Muscle of back (tissue), 13 donors: ENCODE results near the gene CALML6. TPM values are rescaled to one million over a fixed set of nuclear protein-coding genes. Genes with fewer than 3 reads are reported as not detected.
A peak's percentile ranks its signal among the peaks of the same experiment; 100 is the strongest.
"Not testable (repeated sequence)": the region's sequence is repeated elsewhere in the genome, so short reads cannot be mapped to it uniquely, and the experiment has no call there.

Experiments
- DNase-seq, 3 donors: peaks; one replicate each; pipeline versions ENCODE4 v3.0.0 to v3.0.0-alpha.2; 2013
- long read RNA-seq, 9 donors: transcript quantifications; one replicate each; lab custom pipeline, GENCODE V29; 2026
- polyA plus RNA-seq, 10 donors: library from polyadenylated mRNA; unstranded; fragments of 120-200 nt; gene quantifications; one replicate each; pipeline ENCODE4 v1.2.1, GENCODE V29; 2013; ENCODE audit not compliant: insufficient read length in 10 of 10

Gene CALML6, protein sequence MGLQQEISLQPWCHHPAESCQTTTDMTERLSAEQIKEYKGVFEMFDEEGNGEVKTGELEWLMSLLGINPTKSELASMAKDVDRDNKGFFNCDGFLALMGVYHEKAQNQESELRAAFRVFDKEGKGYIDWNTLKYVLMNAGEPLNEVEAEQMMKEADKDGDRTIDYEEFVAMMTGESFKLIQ
- 100 to 1,000 TPM; 107 to 289 (median 184) TPM for polyA plus RNA-seq
- long read RNA-seq, donor 1, transcript CALML6-201 (6 exons, 1,101 nt) = major isoform, 26 of 194 reads
- long read RNA-seq, donor 1, transcript CALML6-202 (5 exons, 769 nt) = minor isoform, 21 of 194 reads
- long read RNA-seq, donor 1, transcript CALML6-204 (3 exons, 1,882 nt) = minor isoform, 12 of 194 reads
- long read RNA-seq, donor 1, partial matches to known transcripts = 135 of 194 reads
- long read RNA-seq, donor 1, other reads (novel, unspliced or antisense) = 0 of 194 reads
- long read RNA-seq, donor 2, transcript CALML6-201 (6 exons, 1,101 nt) = major isoform, 15 of 140 reads
- long read RNA-seq, donor 2, transcript CALML6-204 (3 exons, 1,882 nt) = minor isoform, 11 of 140 reads
- long read RNA-seq, donor 2, transcript CALML6-202 (5 exons, 769 nt) = minor isoform, 10 of 140 reads
- long read RNA-seq, donor 2, partial matches to known transcripts = 104 of 140 reads
- long read RNA-seq, donor 2, other reads (novel, unspliced or antisense) = 0 of 140 reads
- long read RNA-seq, donor 3 = 0 reads
- long read RNA-seq, donor 4, transcript CALML6-204 (3 exons, 1,882 nt) = minor isoform, 9 of 74 reads
- long read RNA-seq, donor 4, transcript CALML6-202 (5 exons, 769 nt) = minor isoform, 8 of 74 reads
- long read RNA-seq, donor 4, transcript CALML6-201 (6 exons, 1,101 nt) = major isoform, 10 of 74 reads
- long read RNA-seq, donor 4, partial matches to known transcripts = 47 of 74 reads
- long read RNA-seq, donor 4, other reads (novel, unspliced or antisense) = 0 of 74 reads
- long read RNA-seq, donor 5, transcript CALML6-204 (3 exons, 1,882 nt) = minor isoform, 8 of 117 reads
- long read RNA-seq, donor 5, transcript CALML6-202 (5 exons, 769 nt) = minor isoform, 21 of 117 reads
- long read RNA-seq, donor 5, transcript CALML6-201 (6 exons, 1,101 nt) = major isoform, 22 of 117 reads
- long read RNA-seq, donor 5, partial matches to known transcripts = 66 of 117 reads
- long read RNA-seq, donor 5, other reads (novel, unspliced or antisense) = 0 of 117 reads
- long read RNA-seq, donor 6, transcript CALML6-204 (3 exons, 1,882 nt) = minor isoform, 7 of 165 reads
- long read RNA-seq, donor 6, transcript CALML6-201 (6 exons, 1,101 nt) = minor isoform, 16 of 165 reads
- long read RNA-seq, donor 6, transcript CALML6-202 (5 exons, 769 nt) = major isoform, 17 of 165 reads
- long read RNA-seq, donor 6, partial matches to known transcripts = 125 of 165 reads
- long read RNA-seq, donor 6, other reads (novel, unspliced or antisense) = 0 of 165 reads
- long read RNA-seq, donor 7, partial matches to known transcripts = 53 of 60 reads
- long read RNA-seq, donor 7, other reads (novel, unspliced or antisense) = 0 of 60 reads
- long read RNA-seq, donor 8, transcript CALML6-201 (6 exons, 1,101 nt) = major isoform, 7 of 52 reads
- long read RNA-seq, donor 8, partial matches to known transcripts = 38 of 52 reads
- long read RNA-seq, donor 8, other reads (novel, unspliced or antisense) = 0 of 52 reads
- long read RNA-seq, donor 9, transcript CALML6-201 (6 exons, 1,101 nt) = major isoform, 5 of 18 reads
- long read RNA-seq, donor 9, partial matches to known transcripts = 13 of 18 reads
- long read RNA-seq, donor 9, other reads (novel, unspliced or antisense) = 0 of 18 reads

DNA sequence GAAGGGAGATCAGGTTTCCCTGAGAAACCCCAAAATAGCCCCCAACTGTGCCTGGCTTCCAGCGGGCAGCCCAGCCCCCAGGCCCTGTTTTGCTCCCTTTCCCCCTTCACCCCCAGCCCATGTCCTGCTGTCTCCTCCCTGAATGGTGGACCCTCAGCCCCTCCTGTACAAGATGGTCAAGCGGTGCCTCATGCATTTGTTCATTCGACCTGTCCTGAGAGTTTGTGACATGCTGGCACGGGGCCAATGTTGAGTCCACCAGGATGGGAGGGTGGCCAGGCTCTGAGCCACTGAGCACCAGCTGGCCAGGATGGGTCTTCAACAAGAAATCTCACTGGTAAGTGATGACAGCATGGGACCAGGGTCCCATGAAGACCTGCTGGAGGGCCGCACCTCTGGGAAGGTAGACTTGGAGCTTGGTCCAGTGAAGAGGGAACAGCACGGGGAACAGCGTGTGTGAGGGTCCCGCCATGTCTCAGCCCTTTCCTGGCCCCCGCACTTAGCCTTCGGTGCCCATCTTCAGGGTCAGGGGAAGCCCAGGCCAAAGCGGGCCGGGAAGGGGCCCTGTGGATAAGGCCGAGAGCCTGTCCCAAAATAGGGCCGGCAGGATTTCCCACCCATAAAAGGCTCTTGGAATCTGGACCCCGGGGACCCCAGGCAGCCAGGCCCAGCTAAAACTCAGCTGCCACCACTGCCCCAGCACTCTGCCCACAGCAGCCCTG lies at the start of gene CALML6:
Gene CALML6, plus strand, starts transcription at position 290 of the 722 bp plus-strand sequence. Its CDS starts 21 bp downstream, at position 311.
- peak in 1 of 3 donors; percentile 41 for DNase-seq

DNA sequence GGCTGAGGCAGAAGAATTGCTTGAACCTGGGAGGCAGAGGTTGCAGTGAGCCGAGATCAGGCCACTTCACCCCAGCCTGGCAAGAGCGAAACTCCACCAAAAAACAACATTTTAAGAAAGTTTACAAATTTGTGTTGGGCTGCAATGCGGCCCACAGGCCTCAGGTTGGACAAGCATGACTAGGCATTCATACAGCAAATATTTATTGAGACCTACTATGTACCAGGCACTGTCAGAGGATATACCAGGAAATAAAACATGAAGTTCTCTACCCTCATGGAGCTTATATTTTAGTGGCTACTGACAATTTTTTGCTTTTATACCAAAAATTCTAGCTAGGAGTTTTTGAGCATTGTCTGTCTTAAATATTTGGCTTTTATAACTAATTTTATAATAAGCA lies 47.9 kb upstream of the CALML6 start:
- no peak for DNase-seq

DNA sequence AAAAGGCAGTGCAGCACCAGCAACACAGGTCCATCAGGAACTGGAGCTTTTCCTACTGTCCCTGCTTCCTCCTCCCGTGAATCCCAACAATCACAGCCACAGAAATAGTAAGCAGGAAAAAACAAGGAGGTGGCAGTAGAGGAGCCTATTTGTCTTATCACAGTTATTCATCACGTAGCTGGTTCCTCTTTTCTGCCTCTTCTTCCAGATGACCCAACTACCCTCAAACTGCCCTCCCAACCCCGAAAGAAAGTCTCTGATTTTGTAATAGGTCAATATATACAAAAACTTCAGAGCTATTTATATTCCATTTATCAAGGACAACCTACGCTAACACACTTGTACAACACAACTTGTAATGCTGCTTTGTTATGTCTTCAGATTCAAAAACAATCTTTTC lies 45.6 kb upstream of the CALML6 start:
- DNase-seq = no peak

DNA sequence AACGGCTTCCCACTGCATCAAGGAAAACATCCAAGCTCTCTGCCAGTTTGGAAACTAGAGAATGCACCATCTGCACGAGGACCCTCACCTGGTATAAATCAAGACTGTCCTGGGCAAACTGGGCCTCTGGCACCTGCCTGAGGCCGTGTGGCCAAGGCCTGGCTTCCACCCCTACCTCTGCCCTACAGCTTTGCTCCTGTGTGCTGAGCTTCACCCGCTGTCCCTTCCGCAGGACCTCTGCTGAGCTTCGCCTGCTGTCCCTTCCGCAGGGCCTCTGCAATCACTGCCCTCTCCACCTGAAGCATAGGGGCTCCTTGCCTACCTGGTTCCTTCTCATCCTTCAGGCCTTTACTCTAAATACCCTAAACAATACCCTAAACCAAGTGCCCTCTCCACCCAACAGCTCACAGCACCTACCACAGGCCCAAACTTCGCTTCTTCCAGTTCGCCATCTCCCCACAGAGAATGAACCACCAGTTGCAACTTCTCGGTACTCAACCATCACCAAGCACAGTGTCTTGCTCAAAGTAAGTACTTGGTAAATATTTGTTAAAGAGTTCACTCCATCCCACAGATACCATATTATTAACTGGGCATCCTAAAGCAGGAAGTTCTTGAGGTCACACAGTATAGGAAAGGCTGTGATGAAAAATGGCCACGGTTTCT lies 42.6 kb upstream of the CALML6 start:
- no peak for DNase-seq

DNA sequence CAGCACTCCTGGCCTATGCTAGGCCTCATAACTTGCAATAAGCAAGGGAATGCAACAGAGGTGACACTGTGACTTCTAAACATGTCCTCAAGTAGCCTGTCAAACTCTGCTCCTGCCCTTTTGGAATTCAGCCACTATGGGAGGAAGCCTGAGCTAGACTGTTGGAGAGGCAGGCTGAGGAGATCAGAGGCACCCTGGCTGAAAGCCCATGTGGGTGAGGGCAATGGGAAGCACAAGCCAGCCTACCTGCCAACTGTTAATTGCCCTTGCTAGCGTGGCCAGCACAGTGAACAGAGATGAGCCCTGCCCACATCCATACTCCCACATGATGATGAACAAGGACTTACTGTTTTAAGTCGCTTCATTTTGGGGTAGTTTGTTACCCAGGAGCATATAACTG lies 41.9 kb upstream of the CALML6 start:
- DNase-seq = no peak

DNA sequence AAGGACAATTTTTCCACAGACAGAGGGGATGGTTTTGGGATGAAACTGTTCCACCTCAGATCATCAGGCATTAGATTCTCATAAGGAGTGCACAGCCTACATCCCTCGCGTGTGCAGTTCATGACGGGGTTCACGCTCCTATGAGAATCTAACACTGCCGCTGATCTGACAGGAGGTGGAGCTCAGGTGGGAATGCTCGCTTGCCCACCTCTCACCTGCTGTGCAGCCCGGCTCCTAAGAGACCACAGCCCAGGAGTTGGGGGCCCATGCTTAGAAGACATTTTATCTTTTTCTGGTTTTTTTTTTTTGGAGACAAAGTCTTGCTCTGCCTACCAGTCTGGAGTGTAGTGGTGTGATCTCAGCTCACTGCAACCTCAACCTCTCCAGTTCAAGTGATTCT lies 40.2 kb upstream of the CALML6 start:
- no peak for DNase-seq

DNA sequence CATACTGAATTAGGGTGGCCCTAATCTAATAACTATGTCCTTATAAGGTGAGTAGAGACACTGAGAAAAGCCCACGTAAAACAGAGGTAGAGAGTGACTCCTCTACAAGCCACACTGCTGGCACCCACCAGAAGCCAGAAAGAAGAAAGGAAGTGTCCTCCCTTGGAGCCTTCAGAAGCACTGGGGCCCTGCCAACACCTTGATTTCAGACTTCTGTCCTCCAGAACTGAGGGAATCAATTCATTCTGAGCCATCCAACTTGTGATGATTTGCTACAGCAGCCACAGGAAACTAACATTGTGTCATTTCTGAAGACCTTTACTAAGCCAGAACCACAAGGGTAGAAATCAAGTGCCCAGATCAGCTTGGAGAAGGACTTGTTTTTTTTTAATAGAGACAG lies 39.1 kb upstream of the CALML6 start:
- DNase-seq = no peak

DNA sequence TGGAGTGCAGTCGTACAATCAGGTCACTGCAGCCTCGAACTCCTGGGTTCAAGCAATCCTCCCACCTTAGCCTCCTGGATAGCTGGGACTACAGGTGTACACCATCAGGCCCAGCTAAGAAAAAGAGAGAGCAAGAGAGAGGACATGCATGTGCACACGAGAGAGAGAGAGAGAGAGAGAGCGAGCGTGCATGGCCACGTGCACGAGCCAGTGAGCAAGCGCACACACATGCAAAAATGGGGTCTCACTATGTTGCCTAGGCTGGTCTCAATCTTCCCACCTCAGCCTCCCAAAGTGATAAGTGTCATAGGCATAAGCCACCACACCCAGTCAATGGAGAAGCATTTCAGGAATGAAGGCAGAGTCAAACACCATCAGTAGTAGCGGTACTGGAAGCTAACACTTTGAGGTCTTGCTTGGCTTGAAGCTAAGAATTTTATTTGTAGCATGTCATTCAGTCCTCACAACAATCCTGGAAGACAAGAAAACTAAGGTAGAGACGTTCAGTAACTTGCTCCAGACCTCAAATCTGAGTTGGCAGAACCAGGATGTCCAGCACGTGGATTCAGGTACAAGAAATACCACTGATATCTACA lies 38.6 kb upstream of the CALML6 start:
- DNase-seq = no peak

DNA sequence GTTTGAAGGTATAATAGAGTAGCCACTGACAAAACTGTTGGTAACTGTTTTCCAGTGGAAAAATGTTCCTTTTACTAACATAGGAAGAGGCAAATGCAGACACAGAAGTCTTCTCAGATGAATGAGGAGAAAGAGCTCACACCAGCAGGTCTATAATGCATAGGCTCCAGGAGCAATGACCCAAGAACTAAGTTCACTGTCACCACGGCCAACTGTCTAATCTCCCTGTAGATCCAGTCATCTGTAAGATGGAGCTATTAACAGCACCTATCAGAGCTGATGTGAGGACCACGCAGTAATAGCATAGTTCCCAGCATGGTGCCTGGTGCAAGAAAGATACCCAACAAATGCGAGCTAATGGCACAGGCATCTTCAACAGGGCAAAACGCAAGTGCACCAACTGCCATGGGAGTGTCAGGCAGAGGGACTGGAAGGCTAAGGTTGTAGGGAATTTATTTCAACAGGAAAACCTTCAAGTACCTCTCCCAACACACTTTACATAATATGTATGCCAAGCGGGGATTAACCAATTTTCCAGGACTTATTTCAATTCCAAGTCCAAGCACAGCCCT lies 37.1 kb upstream of the CALML6 start:
- no peak for DNase-seq

DNA sequence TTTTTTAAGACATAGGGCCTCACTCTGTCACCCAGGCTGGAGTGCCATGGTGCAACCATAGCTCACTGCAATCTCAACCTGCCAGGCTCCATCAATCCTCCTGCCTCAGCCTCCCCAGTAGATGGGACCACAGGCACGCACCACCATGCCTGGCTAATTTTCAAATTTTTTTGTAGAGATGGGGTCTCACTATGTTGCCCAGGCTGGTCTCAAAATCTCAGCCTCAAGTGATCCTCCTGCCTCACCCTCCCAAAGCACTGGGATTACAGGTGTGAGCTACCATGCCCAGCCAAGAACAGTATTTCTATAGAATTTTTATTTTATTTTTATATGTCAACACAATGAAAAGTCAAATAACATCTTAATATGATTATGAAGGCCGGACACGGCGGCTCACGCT lies 35.1 kb upstream of the CALML6 start:
- no peak for DNase-seq

DNA sequence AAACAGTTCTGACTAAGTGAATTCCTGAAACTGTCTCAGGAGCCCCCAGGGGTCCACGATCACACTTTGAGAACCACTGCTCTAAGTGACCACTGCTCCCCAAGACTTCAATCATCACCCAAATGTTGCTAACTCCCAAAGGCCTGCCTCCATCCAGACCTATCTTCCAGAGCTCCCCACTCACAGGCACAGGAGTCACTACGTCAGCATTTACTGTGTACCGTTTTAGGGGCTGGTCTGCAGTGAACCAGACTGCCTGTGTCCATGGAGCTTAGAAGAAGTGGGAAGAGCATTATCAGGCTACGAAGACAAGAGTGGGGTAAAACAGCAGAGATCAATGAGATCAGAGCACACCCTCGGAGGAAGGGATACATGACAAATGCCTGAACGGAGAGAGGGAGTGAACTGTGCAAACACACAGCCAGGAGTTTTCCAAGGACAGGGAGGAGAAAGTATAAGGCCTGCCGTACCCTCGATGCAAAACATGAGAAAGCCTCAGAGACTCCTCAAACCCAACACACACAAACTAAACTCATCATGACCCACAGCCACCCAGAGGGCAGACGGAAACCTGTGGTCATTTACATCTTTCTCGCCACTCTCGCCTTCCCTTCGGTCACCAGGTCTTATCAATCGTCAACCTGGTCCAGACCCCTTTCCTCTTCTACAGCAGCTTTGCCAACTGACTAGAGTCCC lies 34.3 kb upstream of the CALML6 start:
- no peak for DNase-seq

DNA sequence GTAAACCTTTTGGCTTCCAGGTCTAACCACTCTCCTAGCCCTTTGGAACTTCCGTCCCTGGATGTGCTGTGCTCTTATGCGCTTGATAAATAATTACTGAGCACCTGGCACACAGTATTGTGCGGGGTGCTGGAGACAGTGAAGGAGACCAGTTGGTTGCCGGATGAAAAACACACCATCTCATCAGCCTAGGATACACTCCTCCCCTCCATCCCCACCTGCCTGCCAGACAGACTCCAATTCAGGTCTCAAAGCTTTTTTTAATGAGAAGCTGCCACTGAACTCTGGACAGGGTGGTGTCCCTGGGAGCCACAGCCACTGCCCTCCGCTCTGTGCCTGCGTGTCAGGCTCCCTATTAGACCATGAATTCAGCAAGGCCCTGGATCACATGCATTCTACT lies 33.3 kb upstream of the CALML6 start:
- DNase-seq = no peak

DNA sequence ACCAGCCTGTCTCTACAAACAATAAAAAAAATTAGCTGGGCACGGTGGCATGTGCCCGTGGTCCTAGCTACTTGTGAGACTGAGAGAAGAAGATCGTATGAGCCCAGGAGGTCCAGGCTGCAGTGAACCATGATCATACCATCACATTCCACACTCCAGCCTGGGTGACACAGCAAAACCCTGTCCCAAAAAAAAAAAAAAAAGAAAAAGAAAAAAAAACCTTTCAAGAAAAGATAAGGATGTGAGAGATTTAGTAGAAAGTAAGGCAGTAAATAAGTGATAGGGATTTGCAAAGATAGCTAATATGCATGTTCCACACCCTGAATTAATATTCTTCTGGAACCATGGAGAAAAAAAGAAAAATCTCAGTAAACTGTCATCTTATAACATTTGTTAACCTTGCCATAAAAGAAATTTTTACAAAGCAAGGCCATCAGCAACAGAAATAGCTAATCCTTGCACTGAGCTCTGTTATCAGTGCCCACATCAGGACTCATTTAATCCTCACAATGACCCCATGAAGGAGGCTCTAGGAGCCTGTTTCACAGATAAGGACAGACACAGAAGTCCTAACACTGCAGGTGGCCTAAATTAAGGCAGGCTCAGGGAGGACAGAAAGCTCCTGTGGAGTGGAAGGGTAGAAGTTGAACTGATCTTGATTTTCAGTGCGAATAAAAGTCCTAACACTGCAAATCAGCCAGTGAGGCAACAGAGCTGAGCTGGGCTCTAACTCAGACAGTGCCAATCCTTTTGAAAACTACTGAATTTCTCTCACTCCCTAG lies 31.8 kb upstream of the CALML6 start:
- DNase-seq = no peak

DNA sequence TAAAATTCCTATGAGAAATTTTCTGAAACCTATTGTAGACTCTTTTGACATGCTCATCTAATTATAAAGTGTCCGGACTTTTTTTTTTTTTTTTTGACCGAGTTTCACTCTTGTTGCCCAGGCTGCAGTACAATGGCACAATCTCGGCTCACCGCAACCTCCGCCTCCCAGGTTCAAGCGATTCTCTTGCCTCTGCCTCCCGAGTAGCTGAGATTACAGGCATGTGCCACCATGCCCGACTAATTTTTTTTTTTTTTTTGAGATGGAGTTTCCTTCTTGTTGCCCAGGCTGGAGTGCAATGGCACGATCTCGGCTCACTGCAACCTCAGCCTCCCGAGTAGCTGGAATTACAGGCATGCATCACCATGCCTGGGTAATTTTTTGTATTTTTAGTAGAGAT lies 31.2 kb upstream of the CALML6 start:
- not testable (repeated sequence) for DNase-seq

DNA sequence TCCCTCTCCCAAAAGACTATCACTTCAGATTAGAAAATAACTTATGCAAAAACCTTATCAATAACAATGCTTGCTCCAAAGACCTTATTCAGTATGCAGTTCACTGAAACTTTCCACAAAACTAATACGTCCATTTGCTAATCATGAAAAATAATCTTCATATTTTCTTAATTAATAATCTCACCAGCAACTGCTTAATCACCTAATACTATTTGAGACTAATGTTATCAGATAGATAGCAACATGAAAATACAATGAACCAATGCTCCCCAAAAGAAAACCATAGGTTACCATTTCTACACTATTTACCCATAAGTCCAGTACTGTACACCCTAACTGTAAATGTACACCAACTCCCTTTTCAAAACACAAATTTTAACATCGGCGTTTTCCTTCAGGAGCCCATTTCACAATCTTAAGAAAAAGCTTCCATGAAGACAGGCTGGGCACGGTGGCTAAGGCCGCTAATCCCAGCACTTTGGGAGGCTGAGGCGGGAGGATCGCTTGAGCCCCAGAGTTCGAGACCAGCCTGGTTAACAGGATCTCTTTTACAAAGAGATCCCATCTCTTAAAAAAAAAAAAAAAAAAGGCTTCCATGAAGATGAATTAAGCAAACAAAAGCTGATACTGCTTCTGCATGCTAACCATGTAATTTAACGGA lies 25.8 kb upstream of the CALML6 start:
- no peak for DNase-seq

DNA sequence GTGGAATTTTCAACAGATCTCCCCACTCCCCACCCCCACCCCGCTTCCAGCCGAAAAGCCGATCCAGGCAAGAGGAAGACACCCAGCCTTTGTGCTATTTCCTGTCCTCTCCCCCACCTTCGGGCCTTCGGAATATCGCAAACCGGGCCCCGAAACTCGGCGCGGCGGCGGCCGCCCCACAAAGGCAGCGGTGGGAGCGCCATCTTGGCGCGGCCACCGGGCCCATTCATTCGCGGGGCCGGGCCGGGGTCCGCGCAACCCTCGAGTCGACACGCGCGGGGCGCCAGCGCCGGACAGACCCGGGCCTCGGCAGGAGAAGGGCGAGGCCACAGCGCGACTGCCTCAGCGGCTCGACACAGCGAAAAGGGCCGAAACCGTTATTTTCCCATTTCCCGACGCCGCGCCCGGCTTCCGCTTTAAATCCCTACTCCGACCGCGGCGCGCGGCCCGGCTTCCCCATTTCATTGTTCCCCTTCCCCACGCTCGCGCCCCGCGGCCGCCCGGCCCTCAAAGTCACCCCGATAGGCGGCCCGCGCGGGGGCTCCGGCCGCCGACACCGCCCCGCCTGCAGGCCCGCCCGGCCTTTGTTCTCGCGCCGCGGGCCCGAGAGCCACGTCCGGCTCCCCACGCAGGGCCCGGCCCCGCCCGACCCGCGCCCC lies 25.1 kb upstream of the CALML6 start:
- DNase-seq = peak in 2 of 3 donors; percentile 51 to 80
